Ascending aorta (tissue), 2 donors: ENCODE results near the gene TNFSF13. TPM values are rescaled to one million over a fixed set of nuclear protein-coding genes. Genes with fewer than 3 reads are reported as not detected.

Experiments
- DNase-seq, 2 donors: peaks; one replicate each; pipeline ENCODE4 v3.0.0-alpha.2; 2019; ENCODE audit warnings: low spot score in 2 of 2
- H3K27ac ChIP-seq, 2 donors: fragments of 200-600 bp; sonication (generic); one replicate each; pipeline ENCODE4 v1.5.1; 2016 to 2017; ENCODE audit warnings: mild to moderate bottlenecking in 1 of 2
- H3K27me3 ChIP-seq: fragments of 200-600 bp; sonication (generic); one replicate; pipeline ENCODE4 v1.5.1; 2017
- H3K36me3 ChIP-seq, 2 donors: fragments of 200-600 bp; sonication (generic); one replicate each; pipeline ENCODE4 v1.5.1; 2016
- H3K4me1 ChIP-seq, 2 donors: fragments of 200-600 bp; sonication (generic); one replicate each; pipeline ENCODE4 v1.5.1; 2016 to 2017; ENCODE audit warnings: mild to moderate bottlenecking in 1 of 2
- H3K4me3 ChIP-seq, 2 donors: fragments of 200-600 bp; sonication (generic); one replicate each; pipeline ENCODE4 v1.5.1; 2016 to 2017; ENCODE audit warnings: mild to moderate bottlenecking in 1 of 2
- H3K9me3 ChIP-seq, 2 donors: fragments of 200-600 bp; sonication (generic); one replicate each; pipeline ENCODE4 v1.5.1; 2016
- intact Hi-C: fragments of 100-400 bp; cut with DNase I; formaldehyde crosslinking; loops from one replicate; pipeline ENCODE4 v1.15.1; 2023
- total RNA-seq: library from RNA; depleted of rRNA; stranded (reverse); fragments of >200 nt; gene quantifications from one replicate; pipeline ENCODE4 v1.1.0, GENCODE V29; 2016
- TF ChIP-seq, protein P1 (sequence below), 3 experiments: fragments of 200-600 bp in 2 of 3; fragments of 450-650 bp in 1 of 3; sonication (generic) in 2 of 3; IDR thresholded peaks; one replicate each; pipeline ENCODE4 v1.5.1; 2016 to 2019; ENCODE audit warnings: antibody characterized with exemption in 3 of 3, mild to moderate bottlenecking in 1 of 3, moderate library complexity in 1 of 3

The TNFSF13 gene
- total RNA-seq, 1 donor from 2014 or later: 17.5 TPM

DNA sequence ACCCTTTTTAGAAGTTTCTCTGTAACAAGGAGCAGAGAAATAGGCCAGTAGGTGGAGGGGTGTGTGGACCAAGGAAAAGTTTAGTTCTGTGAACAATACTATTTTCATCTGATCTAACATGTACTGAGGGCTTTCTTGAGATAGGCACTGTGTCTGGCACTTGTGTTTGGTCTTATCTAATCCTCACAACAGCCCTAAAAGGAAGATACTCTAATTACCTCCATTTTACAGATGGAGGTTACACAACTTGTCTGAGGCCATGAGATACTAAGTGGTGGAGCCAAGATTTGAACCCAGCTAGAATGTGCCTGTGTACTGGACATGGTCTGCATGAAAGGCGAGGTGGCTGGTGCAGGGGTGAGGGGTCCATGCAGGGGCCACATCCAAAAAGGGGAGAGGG, 5.2 kb upstream of the TNFSF13 start:
- DNase-seq: no peak
- no peaks in the 10 kb centered on the region for H3K9me3 ChIP-seq
- intact Hi-C loops: no loop called here

DNA sequence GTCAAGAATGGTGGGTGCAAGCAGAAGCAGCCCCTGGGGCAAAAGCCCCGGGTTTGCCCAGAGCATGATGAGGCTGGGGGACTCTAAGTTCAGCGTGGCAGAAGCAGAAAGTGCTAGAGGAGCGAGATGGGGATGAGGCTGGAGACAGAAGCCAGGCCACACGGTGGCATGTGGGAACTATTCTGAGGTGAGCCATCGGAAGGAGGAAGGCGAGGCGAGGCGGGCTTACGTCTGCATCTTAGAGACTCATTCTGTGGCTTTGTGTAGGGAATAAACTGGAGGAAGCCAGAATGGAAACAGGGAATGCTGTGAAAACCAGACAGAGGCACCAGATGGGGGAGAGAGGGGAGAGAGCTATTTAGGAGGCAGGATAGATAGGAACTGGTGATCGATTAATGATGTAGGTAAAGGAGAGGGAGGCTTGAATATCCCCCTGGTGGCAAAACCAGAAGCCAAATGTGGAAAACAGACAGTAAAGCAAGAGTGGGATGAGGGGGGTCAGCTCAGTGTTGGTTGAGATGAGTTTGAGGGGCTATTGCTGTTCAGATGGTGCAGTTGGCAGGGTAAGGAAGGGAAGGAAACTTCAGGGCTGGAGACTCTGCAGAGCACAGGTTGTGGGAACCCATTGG, 3.1 kb upstream of the TNFSF13 start:
- intact Hi-C loops: no loop called here
- H3K27ac ChIP-seq: no peak overlapping the region
- H3K36me3 ChIP-seq: peaks cover 4 to 7% of the 10 kb centered on the region in 2 donors
- no peaks in the 10 kb centered on the region for H3K27me3 ChIP-seq
- no peak for DNase-seq
- peaks cover 20 to 29% of the 10 kb centered on the region in 2 donors for H3K4me1 ChIP-seq
- TF ChIP-seq, protein P1, sequence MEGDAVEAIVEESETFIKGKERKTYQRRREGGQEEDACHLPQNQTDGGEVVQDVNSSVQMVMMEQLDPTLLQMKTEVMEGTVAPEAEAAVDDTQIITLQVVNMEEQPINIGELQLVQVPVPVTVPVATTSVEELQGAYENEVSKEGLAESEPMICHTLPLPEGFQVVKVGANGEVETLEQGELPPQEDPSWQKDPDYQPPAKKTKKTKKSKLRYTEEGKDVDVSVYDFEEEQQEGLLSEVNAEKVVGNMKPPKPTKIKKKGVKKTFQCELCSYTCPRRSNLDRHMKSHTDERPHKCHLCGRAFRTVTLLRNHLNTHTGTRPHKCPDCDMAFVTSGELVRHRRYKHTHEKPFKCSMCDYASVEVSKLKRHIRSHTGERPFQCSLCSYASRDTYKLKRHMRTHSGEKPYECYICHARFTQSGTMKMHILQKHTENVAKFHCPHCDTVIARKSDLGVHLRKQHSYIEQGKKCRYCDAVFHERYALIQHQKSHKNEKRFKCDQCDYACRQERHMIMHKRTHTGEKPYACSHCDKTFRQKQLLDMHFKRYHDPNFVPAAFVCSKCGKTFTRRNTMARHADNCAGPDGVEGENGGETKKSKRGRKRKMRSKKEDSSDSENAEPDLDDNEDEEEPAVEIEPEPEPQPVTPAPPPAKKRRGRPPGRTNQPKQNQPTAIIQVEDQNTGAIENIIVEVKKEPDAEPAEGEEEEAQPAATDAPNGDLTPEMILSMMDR (IDR thresholded peaks at IDR 0.05): no peak
- H3K4me3 ChIP-seq: no peak overlapping the region
- H3K9me3 ChIP-seq: no peaks in the 10 kb centered on the region

More for the DNA sequence above, 5.2 kb upstream of the TNFSF13 start:
- Histone ChIP-seq H3K4me1 (peaks cover under 1 to 12% of the 10 kb centered on the region in 2 donors), H3K4me3 (no peak overlapping the region), H3K27me3 (no peaks in the 10 kb centered on the region), H3K27ac (peak overlapping the region in 1 of 2 donors; percentile 33), H3K36me3 (peaks cover 4 to 7% of the 10 kb centered on the region in 2 donors)
- TF ChIP-seq, protein P1 (IDR thresholded peaks at IDR 0.05): no peak

DNA sequence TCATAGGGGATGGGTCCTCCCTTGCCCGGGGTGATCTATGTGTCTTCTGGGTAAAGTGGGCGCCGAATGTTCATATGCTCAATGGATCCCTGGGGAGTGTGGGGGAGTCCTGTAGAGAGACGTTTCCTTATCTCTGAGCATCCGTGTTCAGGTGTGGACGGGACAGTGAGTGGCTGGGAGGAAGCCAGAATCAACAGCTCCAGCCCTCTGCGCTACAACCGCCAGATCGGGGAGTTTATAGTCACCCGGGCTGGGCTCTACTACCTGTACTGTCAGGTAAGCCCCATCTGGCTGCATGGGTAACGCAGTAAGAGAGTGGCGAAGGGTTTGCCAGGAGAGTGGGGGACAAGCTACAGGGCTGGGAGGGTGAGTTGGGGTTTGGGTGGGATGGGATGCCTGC, 1.9 kb upstream of the TNFSF13 start:
- intact Hi-C loops: no loop called here
- Histone ChIP-seq H3K36me3 (peaks cover under 1 to 7% of the 10 kb centered on the region in 2 donors), H3K4me3 (no peak overlapping the region), H3K4me1 (peaks cover 27 to 34% of the 10 kb centered on the region in 2 donors), H3K27me3 (no peaks in the 10 kb centered on the region), H3K27ac (peak overlapping the region; percentile 90 to 97), H3K9me3 (no peaks in the 10 kb centered on the region)
- TF ChIP-seq, protein P1 (IDR thresholded peaks at IDR 0.05): no peak
- DNase-seq: no peak

DNA sequence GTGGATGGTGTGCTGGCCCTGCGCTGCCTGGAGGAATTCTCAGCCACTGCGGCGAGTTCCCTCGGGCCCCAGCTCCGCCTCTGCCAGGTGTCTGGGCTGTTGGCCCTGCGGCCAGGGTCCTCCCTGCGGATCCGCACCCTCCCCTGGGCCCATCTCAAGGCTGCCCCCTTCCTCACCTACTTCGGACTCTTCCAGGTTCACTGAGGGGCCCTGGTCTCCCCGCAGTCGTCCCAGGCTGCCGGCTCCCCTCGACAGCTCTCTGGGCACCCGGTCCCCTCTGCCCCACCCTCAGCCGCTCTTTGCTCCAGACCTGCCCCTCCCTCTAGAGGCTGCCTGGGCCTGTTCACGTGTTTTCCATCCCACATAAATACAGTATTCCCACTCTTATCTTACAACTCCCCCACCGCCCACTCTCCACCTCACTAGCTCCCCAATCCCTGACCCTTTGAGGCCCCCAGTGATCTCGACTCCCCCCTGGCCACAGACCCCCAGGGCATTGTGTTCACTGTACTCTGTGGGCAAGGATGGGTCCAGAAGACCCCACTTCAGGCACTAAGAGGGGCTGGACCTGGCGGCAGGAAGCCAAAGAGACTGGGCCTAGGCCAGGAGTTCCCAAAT, 1.3 kb upstream of the TNFSF13 start:
- Histone ChIP-seq H3K27ac (peak overlapping the region; percentile 90 to 97), H3K27me3 (no peaks in the 10 kb centered on the region), H3K36me3 (peaks cover 0 to 7% of the 10 kb centered on the region in 2 donors), H3K4me3 (no peak overlapping the region), H3K9me3 (no peaks in the 10 kb centered on the region), H3K4me1 (peaks cover 27 to 35% of the 10 kb centered on the region in 2 donors)
- DNase-seq: no peak
- intact Hi-C loops: no loop called here
- TF ChIP-seq, protein P1 (IDR thresholded peaks at IDR 0.05): no peak

DNA sequence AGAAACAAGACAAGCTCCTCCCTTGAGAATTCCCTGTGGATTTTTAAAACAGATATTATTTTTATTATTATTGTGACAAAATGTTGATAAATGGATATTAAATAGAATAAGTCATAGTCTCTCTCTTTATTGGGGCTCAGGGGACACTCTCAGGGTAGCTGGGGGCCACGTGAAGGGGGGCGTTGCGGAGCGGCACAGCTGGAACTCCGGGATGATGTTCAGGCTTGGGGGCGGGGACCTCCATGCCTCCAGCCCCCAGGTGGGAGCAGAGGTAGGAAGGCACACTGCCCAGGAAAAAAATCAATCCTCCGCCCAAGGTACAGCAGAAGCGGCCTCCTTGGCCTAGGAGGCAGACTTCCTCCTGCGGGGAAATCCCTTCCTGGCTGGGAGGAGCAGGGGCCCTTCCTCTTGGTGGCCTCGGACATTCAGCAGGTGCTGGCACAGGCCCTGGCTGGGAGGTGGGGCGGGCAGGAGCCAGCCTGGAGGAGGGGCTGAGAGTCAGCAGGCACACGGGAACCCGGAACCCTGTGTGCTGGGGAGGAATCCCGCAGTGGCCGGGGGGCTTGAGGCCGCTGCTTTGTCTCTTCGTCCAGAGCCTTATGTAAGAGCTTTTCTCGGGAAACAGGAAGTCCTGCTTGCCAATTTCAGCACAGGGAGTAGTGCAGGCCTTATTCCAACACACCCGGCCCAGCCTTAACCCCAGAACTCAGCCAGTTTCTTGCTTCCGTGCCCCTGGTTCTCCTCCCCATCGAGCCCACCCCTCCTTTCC, 591 bp upstream of the TNFSF13 start:
- peak overlapping the region; percentile 90 to 97 for H3K27ac ChIP-seq
- H3K9me3 ChIP-seq: no peaks in the 10 kb centered on the region
- DNase-seq: peak; percentile 80 to 90
- peaks cover 0 to 7% of the 10 kb centered on the region in 2 donors for H3K36me3 ChIP-seq
- no peaks in the 10 kb centered on the region for H3K27me3 ChIP-seq
- peak overlapping the region; percentile 53 to 92 for H3K4me3 ChIP-seq
- H3K4me1 ChIP-seq: peaks cover 33 to 42% of the 10 kb centered on the region in 2 donors
- intact Hi-C loops: no loop called here
- TF ChIP-seq, protein P1 (IDR thresholded peaks at IDR 0.05): peak in 1 of 3 experiments; percentile 15
